Esophagus mucosa (tissue), 1 donor: ENCODE results near the gene CLIP4. TPM values are rescaled to one million over a fixed set of nuclear protein-coding genes. Genes with fewer than 3 reads are reported as not detected.

Experiments used
- ATAC-seq: fragments of 200-7000 bp; cut with Tn5 transposase; one replicate; pipeline ENCODE4 v1.9.1; 2020
- total RNA-seq: library from RNA; stranded (reverse); gene quantifications from one replicate; pipeline ENCODE4 v1.2.4, GENCODE V29; 2023
- donor health status: DM: yes; HTN: yes; CAD: no.

The CLIP4 gene
- total RNA-seq, 1 donor from 2014 or later: 35.1 TPM

DNA sequence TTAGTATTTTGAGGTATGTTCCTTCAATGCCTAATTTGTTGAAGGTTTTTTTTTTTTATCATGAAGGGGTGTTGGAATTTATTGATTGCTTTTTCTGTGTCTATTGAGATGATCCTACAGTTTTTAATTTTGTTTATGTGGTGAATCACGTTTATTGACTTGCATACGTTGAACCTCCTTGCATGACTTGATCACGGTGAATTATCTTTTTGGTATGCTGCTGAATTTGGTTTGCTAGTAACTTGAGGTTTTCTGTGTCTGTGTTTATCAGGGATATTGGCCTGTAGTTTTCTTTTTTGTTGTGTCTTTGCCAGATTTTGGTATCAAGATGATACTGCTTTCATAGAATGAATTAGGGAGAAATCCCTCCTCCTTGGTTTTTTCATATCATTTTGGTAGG, 23.9 kb downstream of the CLIP4 start:
- ATAC-seq: no peak

DNA sequence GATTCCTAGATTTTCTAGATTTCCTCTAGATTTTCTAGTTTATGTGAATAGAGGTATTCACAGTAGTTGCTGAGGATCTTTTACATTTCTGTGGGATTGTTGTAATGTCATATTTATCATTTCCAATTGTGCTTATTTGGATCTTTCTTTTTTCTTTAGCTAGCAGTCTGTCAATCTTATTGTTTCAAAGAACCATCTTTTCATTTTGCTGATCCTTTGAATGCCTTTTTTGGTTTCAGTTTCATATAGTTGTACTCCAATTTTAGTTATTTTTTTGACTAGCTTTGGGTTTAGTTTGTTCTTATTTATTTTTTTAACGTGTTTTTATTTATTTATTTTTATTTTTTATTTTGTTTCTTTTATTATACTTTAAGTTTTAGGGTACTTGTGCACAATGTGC, 24.5 kb downstream of the CLIP4 start:
- ATAC-seq: no peak

DNA sequence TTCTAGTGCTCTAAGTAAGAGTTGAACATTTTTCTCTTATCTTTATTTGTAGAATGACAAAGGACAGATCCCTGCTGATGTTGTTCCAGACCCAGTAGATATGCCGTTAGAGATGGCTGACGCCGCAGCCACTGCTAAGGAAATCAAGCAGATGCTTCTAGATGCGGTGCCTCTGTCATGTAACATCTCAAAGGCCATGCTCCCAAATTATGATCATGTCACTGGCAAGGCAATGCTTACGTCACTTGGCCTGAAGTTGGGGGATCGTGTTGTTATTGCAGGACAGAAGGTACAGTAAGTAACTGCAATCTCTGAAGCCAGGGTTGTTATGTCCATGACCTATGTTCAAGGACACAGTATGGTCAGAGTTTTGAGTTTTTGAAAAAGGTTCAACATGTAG, 28.4 kb downstream of the CLIP4 start:
- no peak for ATAC-seq

DNA sequence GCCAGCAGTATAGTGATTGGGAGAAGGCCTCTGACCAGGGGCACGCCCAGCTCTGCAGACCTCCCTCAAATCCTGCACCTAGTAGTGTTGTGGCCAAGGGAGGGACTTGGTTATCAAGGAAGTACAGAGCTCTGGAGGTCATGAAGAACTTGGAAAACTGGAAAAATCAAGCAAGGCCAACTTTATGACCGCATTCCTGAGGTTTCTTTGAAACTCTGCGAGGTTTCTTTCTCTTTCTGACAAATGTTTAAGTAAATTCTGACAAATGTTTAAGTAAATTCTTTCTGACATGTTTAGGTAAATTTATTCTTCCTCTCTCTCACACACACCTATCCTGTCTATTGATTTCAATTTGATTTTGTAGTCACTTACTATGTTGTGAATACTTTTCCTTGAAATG, 31.0 kb downstream of the CLIP4 start:
- no peak for ATAC-seq

DNA sequence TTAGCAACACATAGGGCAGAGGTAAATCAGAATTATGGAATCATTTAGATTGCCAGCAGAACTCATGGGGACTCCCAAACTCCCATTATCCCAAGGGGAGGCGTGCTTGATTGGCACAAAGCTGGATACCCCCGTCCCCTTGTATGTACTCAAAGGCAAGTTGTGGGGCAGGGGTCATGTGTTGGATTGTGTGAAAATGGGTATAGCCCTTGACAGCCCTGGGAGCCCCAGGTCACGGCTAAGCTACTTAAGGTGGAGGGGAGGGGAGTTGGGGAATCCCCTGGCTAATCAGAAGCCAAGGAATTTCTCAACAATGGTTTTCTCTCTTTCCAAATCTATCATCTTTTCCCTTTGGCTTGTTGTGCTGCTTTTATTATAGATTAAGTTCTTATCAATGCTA, 32.7 kb downstream of the CLIP4 start:
- ATAC-seq: no peak

DNA sequence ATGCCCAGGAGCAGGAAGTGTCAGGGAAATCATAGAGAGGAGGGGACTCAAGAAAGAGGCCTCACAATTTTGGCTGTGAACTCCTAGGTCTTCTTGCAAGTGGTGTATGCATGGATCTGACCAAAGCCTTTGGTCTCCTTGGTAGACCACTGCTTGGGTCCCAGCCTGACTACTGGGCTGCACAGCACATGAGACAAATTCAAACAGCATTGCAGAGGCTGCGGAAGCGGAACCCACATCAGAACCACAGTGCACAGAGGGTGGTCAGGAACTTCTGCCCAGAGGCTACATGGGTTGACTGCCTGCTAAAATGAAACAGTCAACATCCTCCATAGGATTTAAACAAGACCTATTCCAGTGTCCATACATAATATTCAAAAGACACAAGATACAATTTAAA, 39.4 kb downstream of the CLIP4 start:
- ATAC-seq: no peak

DNA sequence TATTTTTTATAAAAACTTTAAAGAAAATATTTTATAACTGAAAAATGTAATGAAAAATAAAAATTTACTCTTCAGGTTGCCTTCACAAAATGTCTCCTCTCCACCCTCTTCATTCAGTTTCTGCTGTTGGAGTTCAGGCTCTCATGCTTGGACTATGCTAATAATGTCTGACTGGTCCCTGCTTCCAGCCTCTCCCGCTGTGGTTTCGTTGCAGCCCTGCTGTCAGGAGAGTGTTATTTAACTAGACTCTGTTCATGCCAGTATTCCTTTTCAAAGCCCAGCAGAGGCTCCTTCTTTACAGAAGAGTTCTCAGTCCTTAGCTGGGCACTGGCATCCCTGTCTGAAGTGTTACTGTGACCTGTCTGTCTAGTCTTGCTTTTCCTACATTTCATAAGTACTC, 40.4 kb downstream of the CLIP4 start:
- no peak for ATAC-seq

DNA sequence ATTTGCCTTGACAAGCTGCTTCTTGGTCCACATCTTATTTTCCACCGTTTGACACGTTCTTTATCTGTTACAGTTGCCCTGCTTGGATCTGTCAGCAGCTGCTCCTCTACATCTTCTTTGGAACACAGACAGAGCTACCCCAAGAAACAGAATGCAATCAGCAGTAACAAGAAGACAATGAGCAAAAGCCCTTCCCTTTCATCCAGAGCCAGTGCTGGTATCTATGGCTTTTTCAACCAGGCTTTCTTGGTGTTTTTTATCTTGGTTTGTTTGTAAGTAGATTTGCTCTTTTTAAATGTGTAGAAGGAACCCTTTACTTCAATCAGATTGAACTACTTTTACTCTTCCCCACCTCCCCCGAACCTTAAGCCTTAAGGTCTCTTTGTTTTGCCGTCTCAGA, 41.9 kb downstream of the CLIP4 start:
- ATAC-seq: no peak

DNA sequence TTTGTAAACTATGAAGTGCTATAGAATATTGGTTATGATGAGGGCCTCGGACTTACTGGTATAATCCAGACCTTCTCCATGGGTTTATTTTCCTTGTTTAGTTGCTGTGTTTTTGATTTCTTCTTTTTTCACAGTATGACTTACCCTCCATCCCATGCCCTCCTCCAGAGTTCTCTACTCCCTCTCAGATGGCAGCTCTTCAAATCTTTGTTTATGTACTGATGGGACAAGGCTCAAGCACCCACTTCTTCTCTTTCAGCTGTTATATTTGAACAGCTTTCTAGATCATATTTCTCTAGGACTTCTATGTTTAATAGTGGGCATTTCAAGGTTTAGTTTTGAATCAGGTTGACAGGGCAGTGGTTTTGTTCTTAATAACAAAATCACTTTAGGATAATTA, 43.9 kb downstream of the CLIP4 start:
- no peak for ATAC-seq

DNA sequence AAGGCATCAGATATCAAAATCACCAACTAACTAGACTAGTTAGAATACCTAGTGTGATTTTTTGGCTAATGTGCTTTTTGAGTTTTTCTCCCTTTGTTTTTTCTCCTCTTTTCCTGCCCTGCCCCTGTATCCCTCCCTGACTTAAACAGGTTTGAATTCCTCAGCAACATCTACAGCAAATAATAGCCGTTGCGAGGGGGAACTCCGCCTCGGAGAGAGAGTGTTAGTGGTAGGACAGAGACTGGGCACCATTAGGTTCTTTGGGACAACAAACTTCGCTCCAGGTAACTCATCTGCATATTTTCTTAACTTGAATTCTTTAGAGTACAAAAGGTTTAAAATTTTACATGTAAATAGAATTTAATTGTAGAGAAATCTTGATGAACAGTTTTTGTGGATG, 45.0 kb downstream of the CLIP4 start:
- ATAC-seq: no peak

DNA sequence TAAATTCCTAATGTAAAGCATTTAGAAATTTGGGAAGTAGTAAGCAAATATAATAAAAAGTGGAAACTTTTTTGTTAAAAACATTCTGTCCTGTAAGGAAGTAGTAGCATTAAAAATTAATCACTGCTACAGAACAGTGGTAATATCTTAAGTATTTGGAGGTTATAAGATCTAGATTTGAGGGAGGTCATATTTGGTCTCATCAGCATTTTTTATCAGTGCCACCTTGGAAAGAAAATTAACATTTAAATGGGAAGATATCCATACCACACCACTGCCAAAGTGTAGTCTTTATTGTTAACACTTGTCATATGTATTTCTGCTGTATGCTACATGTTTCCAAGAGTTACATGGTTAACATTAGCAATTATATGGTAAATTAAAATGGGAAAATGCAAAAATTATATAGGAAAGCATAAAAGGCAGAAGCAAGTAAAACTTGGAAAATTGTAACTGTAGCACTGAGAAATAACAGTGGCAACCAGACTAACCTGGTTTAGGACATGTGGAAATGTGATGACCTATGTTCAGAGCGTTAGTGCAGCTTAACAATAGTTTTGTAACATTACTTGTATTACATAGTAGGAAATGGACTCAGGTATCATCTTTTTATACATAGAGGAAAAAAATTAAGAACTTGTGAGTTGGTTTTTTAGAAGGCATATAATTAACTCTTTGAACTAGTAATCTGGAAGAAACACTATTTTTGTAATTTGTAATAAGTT, 47.2 kb downstream of the CLIP4 start:
- no peak for ATAC-seq

DNA sequence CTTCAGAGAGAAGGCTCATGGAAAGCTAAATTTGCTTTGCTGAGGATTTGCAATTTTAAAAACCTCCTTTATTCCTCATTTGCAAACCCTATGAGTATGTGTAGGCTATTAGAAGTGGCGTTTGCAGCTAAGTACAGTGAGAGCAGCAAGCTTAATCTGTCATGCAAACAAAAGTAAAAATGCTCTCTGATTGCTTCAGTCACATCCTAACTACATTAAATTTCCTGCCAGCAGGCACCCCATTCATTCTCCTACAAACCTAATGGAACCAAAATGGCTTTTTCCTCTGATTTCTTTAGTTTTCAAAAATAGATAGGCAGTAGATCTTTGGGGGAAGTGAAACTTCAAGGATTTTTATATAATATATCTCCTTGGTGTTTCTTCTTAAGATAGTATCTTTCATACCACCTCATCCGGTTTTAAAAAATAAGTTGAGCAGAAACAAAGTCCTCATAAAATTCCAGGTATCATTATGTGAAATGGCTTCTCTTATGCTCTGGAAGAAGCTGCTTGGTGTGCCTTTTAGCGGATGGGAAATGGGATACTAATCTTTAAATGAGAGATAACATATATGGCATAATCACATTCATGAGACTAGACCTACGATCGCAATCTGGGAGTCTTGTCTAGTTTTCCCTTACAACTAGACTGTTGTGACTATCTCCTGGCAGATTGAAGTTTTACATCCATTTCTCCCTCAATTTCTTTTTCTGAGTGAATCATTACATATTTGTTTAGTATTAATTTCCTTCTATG, 49.1 kb downstream of the CLIP4 start:
- ATAC-seq: no peak

DNA sequence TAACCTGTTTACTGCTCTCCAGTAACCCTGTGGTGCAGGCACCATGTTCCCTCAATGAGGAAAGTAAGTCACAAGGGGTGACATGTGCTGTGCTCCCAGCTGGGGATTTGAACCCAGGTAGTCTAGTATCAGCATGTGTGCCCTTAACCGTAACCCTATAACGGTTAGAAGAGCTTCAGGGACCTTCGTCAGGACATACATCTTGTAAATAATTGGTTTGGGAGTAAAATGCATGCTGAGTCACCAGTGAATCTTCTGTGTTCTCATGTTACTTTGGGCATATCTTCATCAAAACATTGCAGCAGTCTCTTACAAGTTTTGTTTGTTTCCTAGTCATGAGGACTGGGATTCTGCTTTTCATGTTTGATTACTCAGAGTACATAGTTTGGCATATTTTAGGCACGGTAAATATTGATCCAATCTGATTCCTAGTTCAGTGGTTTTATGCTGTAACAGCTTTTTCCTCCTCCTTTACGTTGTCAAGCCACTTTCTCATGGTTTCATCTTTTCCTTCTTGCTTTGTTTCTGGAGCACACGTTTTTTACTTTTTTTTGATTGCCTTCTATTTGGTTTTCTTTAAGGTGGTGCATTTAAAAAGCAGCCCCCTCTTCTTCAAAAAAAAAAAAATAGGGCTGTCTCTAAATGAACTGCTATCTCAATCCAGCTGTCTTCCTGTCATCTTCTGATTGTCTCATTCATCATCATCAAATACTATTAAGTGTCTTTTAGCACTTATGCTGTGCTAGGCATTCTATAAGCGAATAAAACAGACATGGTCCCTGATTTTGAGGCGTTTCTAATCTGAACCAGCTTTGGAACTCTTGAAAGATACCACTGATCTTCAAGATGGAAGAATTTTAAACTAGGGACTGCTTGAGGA, 50.4 kb downstream of the CLIP4 start:
- peak; percentile 25 for ATAC-seq

DNA sequence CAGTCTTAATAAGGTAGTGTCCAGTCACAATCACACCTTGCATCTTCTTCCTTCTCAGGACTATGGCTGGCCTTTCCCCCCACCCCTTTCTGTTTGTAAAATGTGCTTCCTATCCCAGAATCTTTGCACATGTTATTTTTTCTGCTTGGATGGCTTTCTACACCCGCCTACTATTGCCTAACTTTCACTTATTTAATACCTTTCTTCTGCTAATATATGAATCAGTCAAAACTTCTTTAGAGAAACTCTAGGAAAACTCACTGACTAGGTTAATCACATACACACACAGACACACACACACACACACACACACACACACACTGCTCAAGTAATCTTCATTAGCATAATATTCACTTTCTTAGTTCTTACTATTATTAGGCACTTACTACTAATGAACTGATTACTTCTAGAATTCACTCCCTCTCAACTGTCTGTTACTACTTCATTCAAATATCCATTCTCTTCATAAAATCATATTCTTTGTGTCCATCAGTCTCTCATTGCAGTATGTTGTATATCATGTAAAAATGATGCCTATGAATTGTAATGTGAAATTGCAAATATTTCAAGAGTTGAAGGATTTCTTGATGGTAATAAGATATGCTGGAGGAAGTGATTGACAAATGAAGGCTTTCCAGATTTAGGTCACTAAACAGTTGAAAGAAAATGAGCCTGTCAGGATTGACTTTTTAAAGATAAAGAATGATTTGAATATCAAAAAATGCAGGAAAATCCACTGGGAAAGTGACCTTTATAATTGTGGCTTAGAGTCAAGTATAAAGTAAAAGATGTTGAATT, 51.2 kb downstream of the CLIP4 start:
- ATAC-seq: peak; percentile 63

DNA sequence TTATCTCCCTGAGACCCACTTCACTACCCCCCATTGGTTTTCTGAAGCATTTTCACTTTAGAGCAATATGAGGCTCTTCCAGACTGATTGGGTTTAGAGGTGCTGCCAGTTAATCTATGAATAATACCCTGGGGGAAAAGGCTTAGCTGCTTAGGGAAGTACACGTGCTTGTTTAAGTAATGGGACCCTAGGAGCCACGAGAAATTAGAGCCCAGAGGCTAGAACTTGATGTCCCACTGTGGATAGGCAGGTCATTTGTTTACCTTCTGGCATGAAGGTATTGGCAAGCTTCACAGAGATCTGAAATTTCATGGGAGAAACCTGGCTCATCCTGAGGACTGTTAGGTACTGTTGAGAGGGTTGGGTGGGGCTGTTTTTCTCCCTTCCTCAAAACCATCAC, 59.7 kb downstream of the CLIP4 start:
- ATAC-seq: no peak

DNA sequence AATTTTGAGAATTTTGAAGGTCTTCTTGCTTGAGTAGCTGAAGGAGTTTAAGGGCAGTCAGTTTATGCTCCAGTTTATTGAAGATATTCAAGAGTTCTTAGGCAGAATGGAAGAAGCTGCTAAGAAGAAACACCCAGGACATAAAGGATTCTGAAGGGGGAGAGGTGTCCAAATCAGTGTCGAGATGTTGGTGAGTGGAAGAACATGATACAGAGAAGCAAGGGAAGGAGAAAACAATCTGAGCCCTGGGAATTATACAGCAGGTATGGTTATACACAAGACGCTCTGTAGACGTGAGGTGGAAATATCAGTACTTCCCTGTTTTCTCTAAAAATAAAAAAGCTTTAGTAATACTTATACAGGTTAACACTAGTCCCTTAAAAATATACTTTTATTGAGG, 60.1 kb downstream of the CLIP4 start:
- ATAC-seq: no peak

DNA sequence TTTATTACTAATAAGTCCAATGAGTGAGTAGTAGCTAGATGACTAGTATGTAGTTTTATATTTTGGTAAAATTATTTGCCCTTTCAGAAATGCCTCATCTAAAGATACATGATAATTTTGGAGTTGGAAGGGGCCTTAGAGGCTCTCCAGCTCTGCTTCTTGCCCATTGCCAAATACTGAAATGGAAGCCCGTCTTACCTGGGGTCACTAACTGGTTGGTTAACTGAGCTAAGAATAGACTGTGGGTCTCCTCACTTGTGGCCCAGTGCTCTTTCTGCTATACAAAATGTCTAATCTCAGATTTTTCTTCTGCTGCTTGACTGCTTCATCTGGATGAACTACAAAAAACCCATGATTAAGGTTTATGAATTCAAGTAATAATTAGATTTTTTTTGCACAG, 67.1 kb downstream of the CLIP4 start:
- no peak for ATAC-seq

DNA sequence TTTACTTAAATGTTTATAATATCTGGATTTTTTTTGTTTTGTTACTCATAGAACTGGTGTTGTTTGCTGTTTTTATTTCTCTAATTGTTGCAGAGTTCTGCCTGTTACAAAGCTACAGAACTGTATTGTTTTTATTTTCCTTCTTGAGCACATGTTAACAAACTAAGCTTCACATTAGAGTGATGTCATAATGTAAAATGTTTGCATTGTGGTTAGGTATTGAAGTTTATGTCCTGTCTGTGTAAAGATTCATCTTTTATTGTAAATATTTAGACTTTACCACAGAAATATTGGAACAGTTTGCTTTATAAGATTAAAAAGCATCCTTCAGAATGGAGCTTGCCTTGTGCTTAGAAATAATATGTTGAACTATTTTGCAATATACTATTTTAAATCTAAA, 67.7 kb downstream of the CLIP4 start:
- ATAC-seq: no peak

DNA sequence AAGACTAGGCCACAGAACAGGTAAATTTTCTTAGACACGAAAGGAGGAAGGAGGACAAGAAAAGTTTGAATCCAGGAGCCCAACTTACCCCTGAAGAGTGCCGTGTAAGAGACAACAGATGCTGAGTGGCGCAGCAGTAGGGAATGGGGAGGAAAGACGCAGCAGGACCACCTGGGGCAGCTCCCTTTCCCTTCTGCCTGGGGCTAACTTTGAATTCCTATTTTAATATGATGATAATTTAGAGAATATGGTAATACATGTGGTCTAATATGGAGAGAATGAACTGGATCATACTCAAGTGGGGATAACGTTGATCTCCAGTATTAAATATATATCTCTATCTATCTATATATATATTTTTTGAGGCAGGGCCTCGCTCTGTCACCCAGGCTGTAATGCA, 69.3 kb downstream of the CLIP4 start:
- ATAC-seq: no peak

DNA sequence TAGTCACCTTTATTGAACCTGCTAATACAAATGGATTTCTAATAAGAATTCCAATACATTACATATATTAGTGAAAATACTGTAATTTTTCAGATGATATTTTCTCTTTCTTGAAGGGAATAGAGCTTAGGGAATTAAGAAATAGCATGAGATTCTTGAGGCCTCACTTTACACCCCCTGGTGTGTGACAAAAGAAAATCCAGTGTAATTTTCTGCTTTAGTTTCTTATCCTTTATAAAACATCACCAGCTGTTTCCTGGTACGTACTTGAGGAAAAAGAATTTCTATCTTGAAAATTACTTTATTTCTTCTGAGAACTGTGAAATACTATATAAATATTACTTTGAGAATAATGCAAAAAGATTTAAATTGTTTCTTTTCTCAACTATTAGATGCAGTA, 71.6 kb downstream of the CLIP4 start:
- ATAC-seq: no peak

DNA sequence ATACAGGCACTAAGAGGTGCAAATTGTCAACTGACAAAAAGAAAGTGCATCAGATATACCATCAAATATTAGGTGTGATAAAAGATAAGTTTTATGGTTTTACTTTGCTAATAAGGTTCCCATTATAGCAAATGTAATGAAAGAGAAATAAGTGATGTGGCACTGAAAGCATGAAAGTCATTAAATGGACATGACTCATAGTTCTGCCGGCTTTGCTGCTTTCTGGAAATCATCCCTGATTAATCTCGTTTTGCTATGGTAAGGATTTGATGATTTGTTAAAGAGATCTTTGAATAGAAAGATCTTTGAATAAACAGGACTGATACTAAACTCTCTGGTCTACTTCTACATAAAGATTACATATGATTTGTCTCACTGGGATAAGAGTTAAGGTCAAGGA, 72.7 kb downstream of the CLIP4 start:
- peak; percentile 41 for ATAC-seq

DNA sequence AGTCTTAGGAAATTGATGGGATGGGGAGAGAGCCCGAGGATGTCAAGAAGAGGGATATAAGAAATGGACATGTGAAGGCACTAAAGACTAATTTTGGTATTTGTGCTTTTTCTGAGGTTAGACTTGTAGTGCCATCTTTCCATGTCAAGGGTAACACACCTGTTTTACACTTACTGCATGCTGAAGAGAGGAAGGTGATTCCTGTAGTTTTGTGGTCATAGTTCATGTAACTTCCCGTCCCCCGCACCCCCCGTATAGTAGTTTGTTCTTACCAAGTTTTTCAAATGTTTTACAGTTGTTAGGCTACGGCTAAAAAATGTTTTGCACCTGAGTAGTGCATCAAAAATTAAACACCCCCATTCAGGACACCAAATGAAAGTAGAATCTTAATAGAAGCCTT, 73.8 kb downstream of the CLIP4 start:
- ATAC-seq: no peak

DNA sequence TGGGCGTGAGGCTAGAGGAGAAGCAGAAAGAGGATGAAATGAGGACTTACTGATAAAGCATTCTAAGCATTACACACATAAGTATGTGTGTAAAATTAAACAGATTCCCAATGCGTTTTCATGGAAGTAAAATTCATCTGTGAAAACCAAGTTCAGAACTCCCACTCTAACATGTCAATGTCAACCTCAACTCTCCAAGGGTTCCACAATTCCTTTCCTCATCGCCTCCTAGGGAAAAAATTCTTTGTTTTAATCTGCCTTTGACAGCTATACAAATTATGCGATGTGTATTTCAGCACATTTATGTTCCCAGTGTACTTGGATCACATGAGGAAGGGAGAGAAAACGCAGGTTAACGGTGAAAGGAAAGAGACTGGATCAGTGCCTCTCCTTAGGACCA, 76.6 kb downstream of the CLIP4 start:
- ATAC-seq: no peak
